ENCODE data around the gene LDB2. TPM values are rescaled to one million over a fixed set of nuclear protein-coding genes. Genes with fewer than 3 reads are reported as not detected.

Gene LDB2
- total and polyA plus RNA-seq, 2 donors = 9.2 to 10.1 TPM

GRCh38 chr4:16728849-16729248 is 169.6 kb downstream of the LDB2 start:
- WGBS = 95% methylated on average over 2 of the region's 2 CpGs
- no peak overlapping the region for H3K4me3 ChIP-seq (ENCODE audit: low read length in 2 of 2)
- H3K27ac ChIP-seq (ENCODE audit: low read depth in 1 of 2, low read length in 1 of 2) = no peak overlapping the region
- no peak for DNase-seq (ENCODE audit: low read depth in 6 of 9, low spot score in 9 of 9)
- H3K4me1 ChIP-seq (ENCODE audit: control insufficient read depth in 2 of 2, insufficient read depth in 2 of 2, low read length in 2 of 2) = no peaks in the 10 kb centered on the region
- no peaks in the 10 kb centered on the region for H3K9me3 ChIP-seq (ENCODE audit: control insufficient read depth in 2 of 2, insufficient read depth in 1 of 2, low read length in 1 of 2)
- no peaks in the 10 kb centered on the region for H3K27me3 ChIP-seq (ENCODE audit: control insufficient read depth in 2 of 2, insufficient read depth in 1 of 2, low read length in 1 of 2)
- H3K36me3 ChIP-seq (ENCODE audit: control insufficient read depth in 2 of 2, insufficient read depth in 2 of 2, low read length in 1 of 2) = no peaks in the 10 kb centered on the region

- Histone ChIP-seq H3K9me3 (ENCODE audit: control insufficient read depth in 2 of 2, insufficient read depth in 1 of 2, low read length in 1 of 2) (no peaks in the 10 kb centered on the region), H3K4me1 (ENCODE audit: control insufficient read depth in 2 of 2, insufficient read depth in 2 of 2, low read length in 2 of 2) (no peaks in the 10 kb centered on the region), H3K4me3 (ENCODE audit: low read length in 2 of 2) (no peak overlapping the region), H3K36me3 (ENCODE audit: control insufficient read depth in 2 of 2, insufficient read depth in 2 of 2, low read length in 1 of 2) (no peaks in the 10 kb centered on the region), H3K27ac (ENCODE audit: low read depth in 1 of 2, low read length in 1 of 2) (no peak overlapping the region), H3K27me3 (ENCODE audit: control insufficient read depth in 2 of 2, insufficient read depth in 1 of 2, low read length in 1 of 2) (no peaks in the 10 kb centered on the region)
- no peak for DNase-seq (ENCODE audit: low read depth in 6 of 9, low spot score in 9 of 9)
Measured at GRCh38 chr4:16728111-16728510, 170.3 kb downstream of the LDB2 start.

- Histone ChIP-seq H3K27me3 (ENCODE audit: control insufficient read depth in 2 of 2, insufficient read depth in 1 of 2, low read length in 1 of 2) (no peaks in the 10 kb centered on the region), H3K4me3 (ENCODE audit: low read length in 2 of 2) (no peak overlapping the region), H3K27ac (ENCODE audit: low read depth in 1 of 2, low read length in 1 of 2) (no peak overlapping the region), H3K36me3 (ENCODE audit: control insufficient read depth in 2 of 2, insufficient read depth in 2 of 2, low read length in 1 of 2) (no peaks in the 10 kb centered on the region), H3K9me3 (ENCODE audit: control insufficient read depth in 2 of 2, insufficient read depth in 1 of 2, low read length in 1 of 2) (no peaks in the 10 kb centered on the region), H3K4me1 (ENCODE audit: control insufficient read depth in 2 of 2, insufficient read depth in 2 of 2, low read length in 2 of 2) (no peaks in the 10 kb centered on the region)
- DNase-seq (ENCODE audit: low read depth in 6 of 9, low spot score in 9 of 9) = no peak
- 90% methylated on average over 6 of the region's 6 CpGs for WGBS
Measured at GRCh38 chr4:16727218-16727617, 171.2 kb downstream of the LDB2 start.

GRCh38 chr4:16726368-16727050 is 171.9 kb downstream of the LDB2 start:
- WGBS = 95% methylated on average over 8 of the region's 8 CpGs
- Histone ChIP-seq H3K9me3 (ENCODE audit: control insufficient read depth in 2 of 2, insufficient read depth in 1 of 2, low read length in 1 of 2) (no peaks in the 10 kb centered on the region), H3K4me1 (ENCODE audit: control insufficient read depth in 2 of 2, insufficient read depth in 2 of 2, low read length in 2 of 2) (no peaks in the 10 kb centered on the region), H3K36me3 (ENCODE audit: control insufficient read depth in 2 of 2, insufficient read depth in 2 of 2, low read length in 1 of 2) (no peaks in the 10 kb centered on the region), H3K4me3 (ENCODE audit: low read length in 2 of 2) (no peak overlapping the region), H3K27ac (ENCODE audit: low read depth in 1 of 2, low read length in 1 of 2) (no peak overlapping the region), H3K27me3 (ENCODE audit: control insufficient read depth in 2 of 2, insufficient read depth in 1 of 2, low read length in 1 of 2) (no peaks in the 10 kb centered on the region)
- no peak for DNase-seq (ENCODE audit: low read depth in 6 of 9, low spot score in 9 of 9)

GRCh38 chr4:16725252-16725651 is 173.2 kb downstream of the LDB2 start:
- no peak overlapping the region for H3K4me3 ChIP-seq (ENCODE audit: low read length in 2 of 2)
- H3K4me1 ChIP-seq (ENCODE audit: control insufficient read depth in 2 of 2, insufficient read depth in 2 of 2, low read length in 2 of 2) = no peaks in the 10 kb centered on the region
- no peaks in the 10 kb centered on the region for H3K9me3 ChIP-seq (ENCODE audit: control insufficient read depth in 2 of 2, insufficient read depth in 1 of 2, low read length in 1 of 2)
- H3K27ac ChIP-seq (ENCODE audit: low read depth in 1 of 2, low read length in 1 of 2) = no peak overlapping the region
- no peaks in the 10 kb centered on the region for H3K36me3 ChIP-seq (ENCODE audit: control insufficient read depth in 2 of 2, insufficient read depth in 2 of 2, low read length in 1 of 2)
- no peaks in the 10 kb centered on the region for H3K27me3 ChIP-seq (ENCODE audit: control insufficient read depth in 2 of 2, insufficient read depth in 1 of 2, low read length in 1 of 2)
- DNase-seq (ENCODE audit: low read depth in 6 of 9, low spot score in 9 of 9) = no peak
- WGBS = 61% methylated on average over 6 of the region's 6 CpGs

- Histone ChIP-seq H3K27ac (ENCODE audit: low read depth in 1 of 2, low read length in 1 of 2) (no peak overlapping the region), H3K27me3 (ENCODE audit: control insufficient read depth in 2 of 2, insufficient read depth in 1 of 2, low read length in 1 of 2) (no peaks in the 10 kb centered on the region), H3K4me3 (ENCODE audit: low read length in 2 of 2) (no peak overlapping the region), H3K9me3 (ENCODE audit: control insufficient read depth in 2 of 2, insufficient read depth in 1 of 2, low read length in 1 of 2) (no peaks in the 10 kb centered on the region), H3K36me3 (ENCODE audit: control insufficient read depth in 2 of 2, insufficient read depth in 2 of 2, low read length in 1 of 2) (no peaks in the 10 kb centered on the region), H3K4me1 (ENCODE audit: control insufficient read depth in 2 of 2, insufficient read depth in 2 of 2, low read length in 2 of 2) (no peaks in the 10 kb centered on the region)
- WGBS = 97% methylated on average over 3 of the region's 3 CpGs
- DNase-seq (ENCODE audit: low read depth in 6 of 9, low spot score in 9 of 9) = no peak
Measured at GRCh38 chr4:16722416-16722815, 176.0 kb downstream of the LDB2 start.

- Histone ChIP-seq H3K36me3 (ENCODE audit: control insufficient read depth in 2 of 2, insufficient read depth in 2 of 2, low read length in 1 of 2) (no peaks in the 10 kb centered on the region), H3K27ac (ENCODE audit: low read depth in 1 of 2, low read length in 1 of 2) (no peak overlapping the region), H3K4me1 (ENCODE audit: control insufficient read depth in 2 of 2, insufficient read depth in 2 of 2, low read length in 2 of 2) (no peaks in the 10 kb centered on the region), H3K9me3 (ENCODE audit: control insufficient read depth in 2 of 2, insufficient read depth in 1 of 2, low read length in 1 of 2) (no peaks in the 10 kb centered on the region), H3K27me3 (ENCODE audit: control insufficient read depth in 2 of 2, insufficient read depth in 1 of 2, low read length in 1 of 2) (no peaks in the 10 kb centered on the region), H3K4me3 (ENCODE audit: low read length in 2 of 2) (no peak overlapping the region)
- peak in 5 of 9 donors; percentile 2 to 37 (median 4) for DNase-seq (ENCODE audit: low read depth in 6 of 9, low spot score in 9 of 9)
- 84% methylated on average over 4 of the region's 4 CpGs for WGBS
Measured at GRCh38 chr4:16721613-16722291, 176.7 kb downstream of the LDB2 start.

GRCh38 chr4:16720761-16721160 is 177.7 kb downstream of the LDB2 start:
- DNase-seq (ENCODE audit: low read depth in 6 of 9, low spot score in 9 of 9) = no peak
- Histone ChIP-seq H3K4me3 (ENCODE audit: low read length in 2 of 2) (no peak overlapping the region), H3K27me3 (ENCODE audit: control insufficient read depth in 2 of 2, insufficient read depth in 1 of 2, low read length in 1 of 2) (no peaks in the 10 kb centered on the region), H3K27ac (ENCODE audit: low read depth in 1 of 2, low read length in 1 of 2) (no peak overlapping the region), H3K9me3 (ENCODE audit: control insufficient read depth in 2 of 2, insufficient read depth in 1 of 2, low read length in 1 of 2) (no peaks in the 10 kb centered on the region), H3K36me3 (ENCODE audit: control insufficient read depth in 2 of 2, insufficient read depth in 2 of 2, low read length in 1 of 2) (no peaks in the 10 kb centered on the region), H3K4me1 (ENCODE audit: control insufficient read depth in 2 of 2, insufficient read depth in 2 of 2, low read length in 2 of 2) (no peaks in the 10 kb centered on the region)
- 96% methylated on average over 2 of the region's 2 CpGs for WGBS

GRCh38 chr4:16717266-16717970 is 181.0 kb downstream of the LDB2 start:
- no peak for DNase-seq (ENCODE audit: low read depth in 6 of 9, low spot score in 9 of 9)
- Histone ChIP-seq H3K27ac (ENCODE audit: low read depth in 1 of 2, low read length in 1 of 2) (no peak overlapping the region), H3K9me3 (ENCODE audit: control insufficient read depth in 2 of 2, insufficient read depth in 1 of 2, low read length in 1 of 2) (no peaks in the 10 kb centered on the region), H3K36me3 (ENCODE audit: control insufficient read depth in 2 of 2, insufficient read depth in 2 of 2, low read length in 1 of 2) (no peaks in the 10 kb centered on the region), H3K4me1 (ENCODE audit: control insufficient read depth in 2 of 2, insufficient read depth in 2 of 2, low read length in 2 of 2) (no peaks in the 10 kb centered on the region), H3K4me3 (ENCODE audit: low read length in 2 of 2) (no peak overlapping the region), H3K27me3 (ENCODE audit: control insufficient read depth in 2 of 2, insufficient read depth in 1 of 2, low read length in 1 of 2) (no peaks in the 10 kb centered on the region)
- 81% methylated on average over 6 of the region's 6 CpGs for WGBS
